Measurements from ENCODE around the gene ROGDI. TPM values are rescaled to one million over a fixed set of nuclear protein-coding genes. Genes with fewer than 3 reads are reported as not detected.

ROGDI gene
- polyA plus RNA-seq, 1 of the 3 experiments (the other 2 are of a cell fraction), result 33.6 TPM

GRCh38 chr16:4753227-4753626 lies 49.2 kb downstream of the ROGDI start:
- no peak for DNase-seq
- Histone ChIP-seq H3K27ac (ENCODE audit: low read depth in 2 of 2, low read length in 1 of 2) (no peak overlapping the region), H3K9ac (no peak overlapping the region), H2AFZ (ENCODE audit: low read depth) (no peak overlapping the region), H3F3A (replicated peaks; ENCODE audit: insufficient read depth) (peaks cover 3% of the 10 kb centered on the region), H3K9me2 (no peaks in the 10 kb centered on the region), H3K4me2 (no peak overlapping the region), H3K9me3 (0 out of 2 replicates have a peak, but pooled peaks cover 6% of the 10 kb centered on the region), H3K4me3 (ENCODE audit: low read depth in 2 of 2, low read length in 1 of 2) (no peak overlapping the region), H3K4me1 (ENCODE audit: control insufficient read depth in 1 of 2, insufficient read depth in 2 of 2, low read depth in 1 of 2, low read length in 1 of 2) (no peaks in the 10 kb centered on the region), H4K20me1 (ENCODE audit: insufficient read depth) (no peaks in the 10 kb centered on the region), H3K79me2 (ENCODE audit: insufficient read depth) (no peaks in the 10 kb centered on the region), H3K27me3 (ENCODE audit: insufficient read depth) (no peaks in the 10 kb centered on the region), H3K36me3 (replicated peaks in 1 of 2; ENCODE audit: control insufficient read depth in 1 of 2, insufficient read depth in 2 of 2, low read length in 1 of 2) (peaks cover 42 to 45% of the 10 kb centered on the region in 2 experiments)
- ChIA-PET POLR2A (no interaction called here), CTCF (no interaction called here)
- 98% methylated on average over 11 of the region's 11 CpGs for WGBS (ENCODE audit: low lambda C conversion rate)
- TF ChIP-seq SIN3A (IDR thresholded peaks at IDR 0.05; ENCODE audit: borderline replicate concordance, low read depth, low read length) (no peak), GATA2 (CRISPR knock-in tag; IDR thresholded peaks at IDR 0.05) (no peak), MXI1 (IDR thresholded peaks at IDR 0.05; ENCODE audit: low read depth, low read length) (no peak), POLR2AphosphoS5 (IDR thresholded peaks at IDR 0.05; ENCODE audit: low read depth, low read length) (no peak), CHD2 (IDR thresholded peaks at IDR 0.05; ENCODE audit: low read length, partially characterized antibody) (no peak)

GRCh38 chr16:4752351-4753100 lies 49.9 kb downstream of the ROGDI start:
- DNase-seq, result no peak
- Histone ChIP-seq H3K27me3 (ENCODE audit: insufficient read depth) (no peaks in the 10 kb centered on the region), H3K4me1 (ENCODE audit: control insufficient read depth in 1 of 2, insufficient read depth in 2 of 2, low read depth in 1 of 2, low read length in 1 of 2) (no peaks in the 10 kb centered on the region; a peak in 1 of 4 replicates), H3K4me3 (ENCODE audit: low read depth in 2 of 2, low read length in 1 of 2) (no peak overlapping the region), H3K9ac (no peak overlapping the region), H3F3A (replicated peaks; ENCODE audit: insufficient read depth) (peaks cover 3% of the 10 kb centered on the region), H3K79me2 (ENCODE audit: insufficient read depth) (no peaks in the 10 kb centered on the region), H3K9me3 (0 out of 2 replicates have a peak, but pooled peaks cover 6% of the 10 kb centered on the region), H3K36me3 (replicated peaks in 1 of 2; ENCODE audit: control insufficient read depth in 1 of 2, insufficient read depth in 2 of 2, low read length in 1 of 2) (peaks cover 37 to 42% of the 10 kb centered on the region in 2 experiments), H4K20me1 (ENCODE audit: insufficient read depth) (no peaks in the 10 kb centered on the region), H3K27ac (ENCODE audit: low read depth in 2 of 2, low read length in 1 of 2) (no peak overlapping the region), H3K4me2 (no peak overlapping the region), H2AFZ (ENCODE audit: low read depth) (no peak overlapping the region), H3K9me2 (no peaks in the 10 kb centered on the region)
- ChIA-PET CTCF (interaction anchor here (1.1 kb wide), 1 partner anchor 8 kb away, joined by 3 read pairs; no protein-coding TSS in a partner anchor), POLR2A (no interaction called here)
- TF ChIP-seq RCOR1 (IDR thresholded peaks at IDR 0.05; ENCODE audit: low read length) (no peak), NRF1 (IDR thresholded peaks at IDR 0.05; ENCODE audit: low read depth, low read length) (no peak), RXRA (IDR thresholded peaks at IDR 0.05; ENCODE audit: borderline replicate concordance, low read depth) (no peak), ZBTB33 (IDR thresholded peaks at IDR 0.05; ENCODE audit: borderline replicate concordance, low read depth) (no peak), PBX3 (IDR thresholded peaks at IDR 0.05) (no peak), YY1 (IDR thresholded peaks at IDR 0.05; ENCODE audit: low read depth) (no peak), GATA2 (CRISPR knock-in tag; IDR thresholded peaks at IDR 0.05) (no peak), RFX5 (IDR thresholded peaks at IDR 0.05; ENCODE audit: low read length) (no peak)
- 98% methylated on average over 17 of the region's 44 CpGs for WGBS (ENCODE audit: low lambda C conversion rate)
